Measurements from ENCODE around the gene CBARP.

GRCh38 chr19:1251330-1252220 lies 13.8 kb upstream of the CBARP start:
- TF ChIP-seq EZH2 (IDR thresholded peaks at IDR 0.05) (no peak), YY1 (IDR thresholded peaks at IDR 0.05; ENCODE audit: extremely low read depth, insufficient replicate concordance, low read depth, low read length) (no peak)
- TF ChIP-seq, protein P1, sequence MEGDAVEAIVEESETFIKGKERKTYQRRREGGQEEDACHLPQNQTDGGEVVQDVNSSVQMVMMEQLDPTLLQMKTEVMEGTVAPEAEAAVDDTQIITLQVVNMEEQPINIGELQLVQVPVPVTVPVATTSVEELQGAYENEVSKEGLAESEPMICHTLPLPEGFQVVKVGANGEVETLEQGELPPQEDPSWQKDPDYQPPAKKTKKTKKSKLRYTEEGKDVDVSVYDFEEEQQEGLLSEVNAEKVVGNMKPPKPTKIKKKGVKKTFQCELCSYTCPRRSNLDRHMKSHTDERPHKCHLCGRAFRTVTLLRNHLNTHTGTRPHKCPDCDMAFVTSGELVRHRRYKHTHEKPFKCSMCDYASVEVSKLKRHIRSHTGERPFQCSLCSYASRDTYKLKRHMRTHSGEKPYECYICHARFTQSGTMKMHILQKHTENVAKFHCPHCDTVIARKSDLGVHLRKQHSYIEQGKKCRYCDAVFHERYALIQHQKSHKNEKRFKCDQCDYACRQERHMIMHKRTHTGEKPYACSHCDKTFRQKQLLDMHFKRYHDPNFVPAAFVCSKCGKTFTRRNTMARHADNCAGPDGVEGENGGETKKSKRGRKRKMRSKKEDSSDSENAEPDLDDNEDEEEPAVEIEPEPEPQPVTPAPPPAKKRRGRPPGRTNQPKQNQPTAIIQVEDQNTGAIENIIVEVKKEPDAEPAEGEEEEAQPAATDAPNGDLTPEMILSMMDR (IDR thresholded peaks at IDR 0.05 in 2 of 3, conservative IDR thresholded peaks at IDR 0.05 in 1 of 3; ENCODE audit: borderline replicate concordance in 1 of 3, insufficient read depth in 1 of 3, low read depth in 2 of 3, low read length in 2 of 3): no peak
